Measurements from ENCODE around the gene MYNN.
A peak's percentile ranks its signal among the peaks of the same experiment; 100 is the strongest.

Gene MYNN

DNA sequence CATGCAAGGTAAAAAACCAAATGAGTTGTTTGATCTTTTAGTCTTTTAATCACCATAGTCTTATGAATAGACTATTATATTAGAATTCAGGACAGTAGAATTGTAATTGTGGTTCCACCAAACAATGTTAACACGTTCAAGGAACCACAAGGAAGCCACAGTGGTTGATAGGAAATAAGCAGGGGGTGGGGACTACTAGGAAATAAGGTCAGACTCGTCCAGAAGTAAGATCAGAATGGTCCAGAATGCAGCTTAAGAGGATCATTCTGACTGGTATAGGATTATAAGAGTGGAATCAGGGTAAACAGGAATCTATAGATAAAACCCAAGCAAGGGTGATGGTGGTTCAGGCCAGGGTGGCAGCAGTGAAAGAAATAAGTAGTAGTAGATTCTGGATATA, 7.5 kb downstream of the MYNN start:
- DNase-seq = no peak

DNA sequence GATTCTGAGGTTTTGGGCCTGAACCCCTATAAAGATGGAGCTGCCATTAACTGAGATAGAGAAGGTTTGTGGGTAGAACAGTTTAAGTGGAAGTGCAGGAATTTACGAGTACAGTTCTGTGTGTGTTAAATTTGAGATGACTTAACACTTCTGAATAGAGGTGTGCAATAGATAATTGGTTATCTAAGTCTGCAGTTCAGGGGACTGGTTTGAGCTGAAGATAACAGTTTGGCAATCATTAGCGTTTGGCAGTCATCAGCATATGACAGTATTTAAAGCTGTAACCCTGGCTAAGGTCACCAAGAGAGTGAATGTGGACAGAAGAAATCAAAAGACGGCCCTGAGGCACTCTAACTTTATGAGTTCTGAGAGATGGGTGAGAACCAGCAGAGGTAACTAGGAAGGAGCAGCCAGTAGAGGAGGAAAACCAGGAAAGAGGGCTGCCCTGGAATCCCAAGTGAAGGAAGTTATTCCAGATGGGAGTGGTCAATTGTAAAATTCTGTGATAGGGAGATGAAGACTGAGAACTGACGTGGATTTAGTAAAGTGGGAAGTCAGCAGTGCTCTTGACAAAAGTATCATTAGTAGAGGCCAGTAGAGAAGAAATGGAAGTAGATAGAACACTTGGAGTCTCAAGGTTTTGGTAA, 8.1 kb downstream of the MYNN start:
- DNase-seq = no peak

GRCh38 chr3:169787120-169787519, 13.9 kb downstream of the MYNN start:
- DNase-seq = no peak

DNA sequence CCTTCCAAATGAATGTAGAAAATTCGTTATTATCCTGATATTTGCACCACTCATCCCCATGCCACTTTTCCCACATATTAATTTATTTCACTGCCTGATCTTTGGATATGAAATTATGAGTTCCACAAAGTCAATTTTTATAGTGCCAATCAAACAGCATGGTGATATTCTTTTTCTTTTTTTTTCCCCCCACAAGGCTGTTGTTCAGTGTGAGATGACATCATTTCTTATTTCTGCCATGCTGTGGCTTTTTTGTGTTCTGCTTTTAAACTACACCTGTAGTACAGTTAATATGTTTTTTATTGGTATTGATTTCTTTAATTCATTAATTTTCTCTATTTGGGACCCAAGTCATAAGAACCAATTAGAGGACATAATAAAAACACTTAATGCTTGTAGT, 14.6 kb downstream of the MYNN start:
- DNase-seq = no peak

- DNase-seq = no peak
Measured at GRCh38 chr3:169790219-169790618, 17.0 kb downstream of the MYNN start.

- no peak for DNase-seq
Measured at GRCh38 chr3:169790687-169791429, 17.7 kb downstream of the MYNN start.

DNA sequence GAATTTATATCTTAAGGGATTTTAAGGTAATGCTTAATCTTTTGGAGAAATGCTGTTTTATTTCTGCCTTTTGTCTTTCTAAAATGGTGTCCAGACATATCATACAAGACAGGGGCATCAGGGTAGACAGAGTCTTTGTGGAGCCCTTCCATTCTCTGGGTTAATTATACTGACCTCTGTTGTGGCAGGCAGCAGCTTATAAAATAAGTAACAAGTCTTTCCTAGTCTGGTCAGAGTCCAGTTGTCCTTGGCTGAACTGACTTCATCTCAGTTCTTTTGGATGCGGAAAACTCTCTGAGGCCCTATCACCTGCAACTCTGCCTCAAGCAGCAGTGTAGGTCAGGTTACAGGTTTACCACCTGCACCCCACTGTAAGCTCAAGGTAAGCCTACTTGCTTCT, 19.2 kb downstream of the MYNN start:
- no peak for DNase-seq

GRCh38 chr3:169804681-169805080, 31.5 kb downstream of the MYNN start:
- DNase-seq = no peak

GRCh38 chr3:169809230-169809795, 36.1 kb downstream of the MYNN start:
- DNase-seq = no peak

DNA sequence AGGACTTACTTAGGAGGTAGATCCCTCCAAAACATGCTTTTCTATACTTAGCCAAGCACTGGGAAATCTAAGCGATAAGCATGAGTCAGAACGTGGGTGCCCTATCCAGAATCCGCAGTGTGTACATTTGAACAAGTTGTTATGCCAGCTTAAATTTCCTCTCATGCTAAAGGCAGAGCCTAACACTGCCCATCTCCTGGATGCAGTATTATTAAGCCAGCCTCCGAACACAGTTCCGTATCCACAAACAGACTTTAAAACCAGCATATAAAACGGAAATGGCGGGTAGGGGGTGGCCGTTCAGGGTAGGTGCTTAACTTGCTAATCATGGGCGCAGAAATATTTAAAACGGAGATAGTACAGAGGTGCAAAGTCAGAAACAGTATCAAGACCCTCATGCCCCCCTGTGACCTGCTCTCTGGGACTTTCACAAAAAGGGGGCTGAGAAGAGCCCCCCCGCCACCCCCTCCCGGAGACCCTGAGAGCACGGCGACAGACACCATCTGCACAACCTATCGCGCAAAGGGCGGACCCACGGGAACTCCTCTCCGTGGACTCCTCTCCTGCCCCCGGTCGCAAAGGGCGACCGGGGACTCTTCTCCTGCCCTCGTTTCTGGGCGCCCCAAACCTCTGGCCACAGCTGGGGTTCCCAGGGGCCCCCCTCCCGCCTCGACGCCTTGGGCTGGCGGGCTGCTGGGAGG, 38.6 kb downstream of the MYNN start:
- DNase-seq = no peak

- peak; percentile 53 for DNase-seq
Measured at GRCh38 chr3:169812332-169813235, 39.4 kb downstream of the MYNN start, which contains the start of the genes LRRC34 and LRRIQ4. Gene LRRC34 (minus strand): TSS chr3:169812904. CDS start chr3:169812548, 356 bp downstream. Gene LRRIQ4 (plus strand): TSS chr3:169812870. CDS start chr3:169821922, 9,052 bp downstream.

DNA sequence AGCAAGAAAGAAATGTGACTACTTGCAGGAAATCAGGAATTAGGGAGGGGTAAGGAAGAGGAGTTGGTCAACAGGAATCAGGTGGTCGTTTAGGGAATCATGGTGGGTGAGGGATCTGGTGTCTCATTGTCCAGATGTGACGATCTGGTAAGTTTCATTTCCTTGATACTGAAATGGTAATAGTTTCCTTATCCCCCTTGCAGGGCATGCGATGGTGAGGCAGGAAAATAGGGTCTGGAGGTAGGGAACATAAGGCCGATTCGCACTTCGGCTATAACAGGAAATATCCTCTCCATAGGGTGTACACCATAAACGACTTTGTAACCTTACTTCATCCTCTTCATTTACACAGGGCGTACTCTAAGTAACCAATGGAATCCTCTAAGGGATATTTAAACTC, 40.1 kb downstream of the MYNN start:
- no peak for DNase-seq

DNA sequence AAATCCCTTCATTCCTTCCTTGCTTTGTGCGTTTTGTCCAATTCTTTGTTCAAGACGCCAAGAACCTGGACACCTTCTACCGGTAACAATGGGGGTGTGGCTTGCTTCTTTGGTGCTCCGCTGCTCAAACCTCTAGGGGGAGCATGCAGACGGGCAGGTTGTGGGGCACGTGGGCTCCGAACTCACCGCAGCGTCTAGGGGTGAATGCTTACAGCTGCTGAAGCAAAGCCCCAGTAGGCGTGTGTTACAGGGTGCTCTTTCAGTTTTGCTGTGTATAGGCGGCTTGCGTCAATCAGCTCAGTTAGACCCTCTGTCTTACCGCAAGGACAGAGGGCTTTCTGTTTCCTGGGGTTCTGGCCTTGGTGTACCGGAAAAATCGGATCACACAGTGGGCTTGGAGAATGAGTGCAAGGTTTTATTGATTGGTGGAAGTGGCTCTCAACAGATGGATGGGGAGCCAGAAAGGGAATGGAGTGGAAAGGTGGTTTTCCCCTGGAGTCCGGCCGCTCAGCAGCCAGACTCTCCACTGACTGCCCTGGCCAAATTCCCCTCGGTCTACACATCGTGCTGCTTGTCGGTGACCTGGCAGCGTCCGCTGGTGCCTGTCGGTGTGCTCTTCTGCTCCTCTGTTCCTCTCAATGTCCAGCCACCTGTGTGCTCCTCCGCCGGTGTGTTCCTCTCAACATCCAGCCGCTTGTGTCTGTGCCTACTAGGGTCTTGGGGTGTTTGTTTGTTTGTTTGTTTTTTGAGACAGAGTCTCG, 40.7 kb downstream of the MYNN start:
- peak; percentile 64 for DNase-seq

- DNase-seq = no peak
Measured at GRCh38 chr3:169815590-169816150, 42.5 kb downstream of the MYNN start.

DNA sequence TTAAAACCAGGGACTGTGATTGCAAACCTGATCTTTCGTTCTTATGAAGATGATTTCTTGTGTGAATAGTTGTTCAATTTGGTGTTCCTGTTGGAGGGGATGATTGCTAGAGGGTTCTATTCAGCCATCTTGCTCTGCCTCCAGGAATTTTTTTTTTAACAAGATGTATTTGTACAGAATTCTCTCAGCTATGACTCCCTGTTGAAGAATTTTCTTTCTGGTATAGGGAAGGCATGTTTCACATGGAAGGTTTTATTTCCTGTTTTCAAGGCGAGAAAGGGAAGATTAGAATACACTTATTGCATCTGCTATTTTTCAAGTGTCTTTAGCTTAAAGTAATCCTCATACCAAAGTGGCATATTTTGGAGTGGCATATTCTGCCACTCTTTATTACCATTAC, 45.1 kb downstream of the MYNN start:
- DNase-seq = no peak

- no peak for DNase-seq
Measured at GRCh38 chr3:169822091-169822490, 48.9 kb downstream of the MYNN start.

GRCh38 chr3:169822540-169822939, 49.3 kb downstream of the MYNN start:
- DNase-seq = no peak

DNA sequence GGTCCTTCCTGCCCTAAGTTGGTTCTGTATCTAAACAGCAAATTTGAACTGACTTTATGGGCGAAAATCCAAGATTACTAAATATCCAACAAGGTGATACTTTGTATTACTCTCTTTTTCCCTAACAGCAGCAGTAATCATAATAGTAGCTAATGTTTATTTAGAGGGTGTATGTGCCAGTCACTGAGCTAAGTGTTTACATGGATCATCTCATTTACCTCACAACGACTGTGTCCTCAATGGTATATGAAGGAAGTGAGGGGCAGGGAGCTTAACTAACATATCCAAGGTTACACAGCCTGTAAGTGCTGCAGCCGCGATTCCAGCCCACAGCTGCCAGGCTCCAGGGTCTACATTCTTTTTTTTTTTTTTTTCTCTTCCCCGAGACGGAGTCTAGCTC, 49.8 kb downstream of the MYNN start:
- no peak for DNase-seq

GRCh38 chr3:169825316-169825715, 52.1 kb downstream of the MYNN start:
- no peak for DNase-seq

DNA sequence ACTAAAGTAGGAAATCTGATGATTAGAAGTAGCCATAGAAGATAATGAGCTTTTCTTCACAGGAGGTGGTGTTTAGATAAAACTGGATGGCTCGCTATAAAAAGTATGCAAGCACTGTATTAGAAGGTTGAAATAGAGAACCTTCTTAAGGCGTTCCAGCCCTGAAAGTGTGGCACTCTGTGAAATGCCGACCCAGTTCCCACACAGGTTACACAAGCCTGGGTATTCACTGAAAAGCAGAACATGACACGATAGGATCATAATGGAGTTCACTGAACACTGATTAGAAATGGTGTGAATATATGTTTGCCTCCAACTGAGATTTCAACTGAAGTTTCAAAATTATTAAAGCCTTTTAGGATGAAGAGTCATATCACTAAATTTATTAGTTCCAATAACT, 54.5 kb downstream of the MYNN start:
- no peak for DNase-seq

GRCh38 chr3:169835533-169835932, 62.3 kb downstream of the MYNN start:
- no peak for DNase-seq
